Hematopoietic multipotent progenitor cell treated with erythropoietin and hydrocortisone succinate and interleukin-3 and kit ligand, for 6 days (in vitro differentiated cells): ENCODE measurements around the gene FBLN7.

Experiments used
- DNase-seq: peaks from one replicate; pipeline ENCODE4 v3.0.0-alpha.2; 2015

The FBLN7 gene

GRCh38 chr2:112160283-112161250 is 22.4 kb downstream of the FBLN7 start:
- DNase-seq: no peak

- DNase-seq: no peak
Observed at GRCh38 chr2:112161431-112162145, 23.4 kb downstream of the FBLN7 start.

DNA sequence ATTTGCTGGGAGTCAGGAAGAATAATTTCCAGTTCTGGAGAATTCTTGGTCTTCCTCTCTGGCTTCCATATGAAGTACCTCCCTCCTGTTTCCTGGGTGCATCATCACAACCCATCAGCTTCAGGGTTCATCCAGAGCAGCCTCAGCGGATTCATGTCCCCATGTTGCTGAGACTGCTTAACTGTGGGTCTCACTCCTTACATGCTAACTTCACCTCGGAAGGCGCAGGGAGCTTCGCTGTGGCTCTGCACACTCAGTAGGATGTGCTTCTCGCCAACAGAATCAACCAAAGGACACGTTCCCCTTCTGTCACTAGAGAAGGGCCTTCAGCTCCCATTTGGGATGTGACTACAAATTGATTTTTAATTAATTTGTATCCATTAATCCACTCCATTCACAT is 24.2 kb downstream of the FBLN7 start:
- no peak for DNase-seq

- no peak for DNase-seq
Observed at GRCh38 chr2:112162956-112163355, 24.8 kb downstream of the FBLN7 start.

DNA sequence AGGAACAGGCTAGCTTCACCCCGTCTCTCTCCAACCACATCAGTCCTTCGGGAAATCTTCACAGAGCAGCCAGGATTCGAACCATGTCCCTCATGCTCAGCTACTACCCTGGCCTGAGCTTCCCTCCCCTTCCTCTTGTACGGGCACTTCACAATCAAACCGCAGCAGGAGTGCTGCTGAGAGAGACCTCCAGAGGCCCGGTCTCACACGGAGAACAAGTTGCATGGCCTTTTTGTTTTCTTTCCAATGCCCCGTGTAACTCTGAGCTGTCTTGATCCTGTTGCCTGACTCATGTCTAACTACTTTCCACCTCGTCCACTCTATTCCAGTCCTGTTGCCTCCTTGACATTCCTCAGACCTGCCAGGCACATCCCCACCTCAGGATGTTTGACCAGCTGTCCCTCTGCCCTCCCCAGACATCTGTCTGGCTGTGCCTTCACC is 25.4 kb downstream of the FBLN7 start:
- no peak for DNase-seq

DNA sequence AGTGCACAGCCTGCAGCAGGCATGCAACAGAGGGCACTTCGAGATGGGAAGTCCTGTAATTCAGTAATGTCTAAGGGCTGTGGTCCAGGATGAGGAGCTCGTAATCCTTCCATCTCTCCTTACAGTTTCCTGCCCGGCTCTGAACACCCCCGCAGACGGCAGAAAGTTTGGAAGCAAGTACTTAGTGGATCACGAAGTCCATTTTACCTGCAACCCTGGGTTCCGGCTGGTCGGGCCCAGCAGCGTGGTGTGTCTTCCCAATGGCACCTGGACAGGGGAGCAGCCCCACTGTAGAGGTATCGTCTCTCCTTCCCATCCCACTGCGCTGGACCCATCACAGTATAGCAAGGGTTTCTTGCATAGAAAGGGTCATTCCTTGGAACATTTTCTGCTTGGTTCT is 26.7 kb downstream of the FBLN7 start:
- DNase-seq: no peak

DNA sequence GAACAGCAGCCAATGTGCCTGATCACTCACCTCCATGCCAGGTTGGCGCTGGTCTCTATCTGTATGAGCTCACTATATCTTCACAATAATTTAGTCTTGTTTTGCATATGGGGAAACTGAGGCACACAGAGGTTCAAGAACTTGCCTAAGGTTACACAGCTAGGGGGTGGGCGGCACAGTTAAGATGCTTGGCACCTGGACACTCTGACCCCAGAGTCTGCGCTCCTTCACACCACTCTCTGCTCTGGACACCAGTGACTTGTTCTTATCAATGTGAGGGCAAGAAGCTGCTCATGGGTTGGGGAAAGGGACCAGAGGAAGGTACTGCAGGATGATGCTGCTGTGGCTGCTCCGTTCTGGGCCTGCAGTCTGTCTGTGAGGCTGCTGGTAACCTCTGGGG is 27.1 kb downstream of the FBLN7 start:
- no peak for DNase-seq

DNA sequence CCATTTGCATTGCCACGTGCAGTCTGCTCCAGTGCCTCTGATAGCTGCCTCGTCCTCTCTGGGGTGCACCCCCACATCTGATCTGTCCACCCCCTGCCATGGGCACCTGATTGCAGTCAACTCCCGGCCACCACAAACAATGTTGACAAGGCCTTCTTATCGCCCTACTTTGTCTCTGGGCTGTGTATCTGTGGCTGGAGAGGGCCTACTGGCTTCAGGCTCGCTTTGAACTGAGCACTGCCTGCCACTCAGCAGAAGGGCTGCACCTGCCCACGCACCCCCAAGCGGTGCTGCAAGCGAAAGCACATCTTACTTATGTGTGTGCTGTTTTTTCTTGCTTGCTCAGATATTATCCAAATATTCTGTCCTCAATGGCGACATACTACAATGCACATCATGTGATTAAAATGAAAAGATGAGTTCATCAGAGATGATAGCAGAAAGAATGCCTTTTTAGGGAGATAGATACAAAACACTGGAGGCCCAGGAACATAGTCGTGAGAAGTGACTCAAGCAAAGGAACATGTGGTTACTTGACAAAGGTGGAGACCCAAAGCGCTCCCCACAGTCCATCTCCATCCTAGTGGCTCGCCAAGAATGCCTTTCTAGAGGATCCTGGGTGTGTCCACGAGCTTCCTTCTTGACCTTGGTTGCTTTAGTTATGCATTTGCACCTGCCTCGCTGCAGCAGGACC is 28.8 kb downstream of the FBLN7 start:
- no peak for DNase-seq

DNA sequence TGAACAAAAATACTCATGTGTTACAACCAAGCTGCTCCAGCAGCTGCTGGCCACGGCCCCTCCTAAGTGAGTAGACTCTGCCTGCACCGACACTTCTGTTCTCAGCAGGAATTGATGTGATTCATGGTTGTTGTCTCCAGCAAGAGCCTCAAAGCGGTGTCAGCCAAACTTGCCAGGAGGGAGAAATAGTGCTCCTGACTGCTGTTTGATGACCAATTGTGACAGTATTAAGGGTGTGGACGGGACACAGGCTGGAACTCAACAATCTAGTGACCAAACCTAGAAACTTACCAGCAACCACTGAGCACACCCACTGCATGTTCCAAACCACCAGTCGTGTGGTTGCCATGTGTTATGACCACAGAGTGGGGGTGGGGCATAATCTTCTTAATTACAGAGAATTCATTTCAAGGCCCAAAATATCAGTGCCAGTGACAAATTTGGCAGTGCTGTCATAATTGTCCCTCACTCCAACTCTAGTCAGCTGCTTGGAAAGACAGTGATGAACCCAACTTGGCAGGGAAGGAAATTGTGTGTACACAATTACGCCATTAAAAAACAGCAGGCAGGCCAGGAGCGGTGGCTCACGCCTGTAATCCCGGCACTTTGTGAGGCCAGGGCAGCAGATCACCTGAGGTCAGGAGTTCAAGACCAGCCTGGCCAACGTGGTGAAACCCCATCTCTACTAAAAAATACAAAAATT is 30.4 kb downstream of the FBLN7 start:
- peak; percentile 63 for DNase-seq

- no peak for DNase-seq
Observed at GRCh38 chr2:112170495-112170894, 32.3 kb downstream of the FBLN7 start.

DNA sequence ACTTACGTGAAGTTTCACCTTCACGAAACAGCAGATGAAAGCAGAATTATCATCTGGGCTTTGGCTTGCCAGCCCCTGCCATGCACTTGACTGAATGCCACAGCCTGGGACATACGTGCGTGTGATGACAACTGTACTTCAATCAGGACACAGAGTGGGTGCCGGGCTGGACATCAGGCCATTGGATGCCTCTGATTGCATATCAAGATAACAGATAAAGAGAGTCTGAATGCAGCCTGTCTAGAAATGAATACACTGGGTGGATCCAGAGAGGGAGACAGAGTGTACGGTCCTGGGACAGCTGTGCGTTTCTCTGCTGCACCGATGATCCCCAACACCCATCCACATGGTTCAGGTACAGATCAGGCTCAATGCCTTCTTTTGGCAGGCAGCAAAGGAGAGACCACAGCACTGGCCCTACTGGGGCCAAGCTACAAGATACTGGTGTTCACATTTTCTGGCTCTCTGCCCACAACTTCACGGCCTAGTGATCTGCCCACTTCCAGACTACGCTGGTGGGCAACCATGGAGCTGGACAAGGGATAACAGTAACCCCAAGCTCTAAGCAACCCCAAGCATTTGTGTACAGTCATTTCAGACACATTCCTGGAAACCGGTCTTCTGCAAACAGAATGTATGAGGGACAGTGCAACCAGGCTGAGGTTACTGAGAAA is 35.6 kb downstream of the FBLN7 start:
- no peak for DNase-seq

DNA sequence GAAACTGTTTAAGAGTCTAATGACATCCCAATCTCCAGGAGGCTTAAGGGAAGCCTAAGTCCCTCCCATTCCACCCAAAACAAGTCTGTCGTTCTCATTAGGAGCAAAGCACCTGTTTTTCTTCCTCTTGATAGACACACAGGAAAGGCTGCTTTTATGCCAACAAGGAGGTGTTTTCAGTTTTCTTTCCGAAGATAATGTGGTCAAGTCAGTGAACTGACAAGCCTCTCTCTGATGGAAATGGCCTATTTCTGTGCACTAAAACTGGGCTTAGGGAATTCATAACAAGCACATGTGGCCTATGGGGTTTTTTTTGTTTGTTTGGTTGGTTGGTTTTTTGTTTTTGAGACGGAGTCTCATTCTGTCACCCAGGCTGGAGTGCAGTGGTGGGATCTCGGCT is 36.2 kb downstream of the FBLN7 start:
- DNase-seq: no peak

GRCh38 chr2:112175333-112175732 is 37.1 kb downstream of the FBLN7 start:
- DNase-seq: no peak

- DNase-seq: no peak
Observed at GRCh38 chr2:112175958-112176573, 37.9 kb downstream of the FBLN7 start.

GRCh38 chr2:112181571-112182290 is 43.5 kb downstream of the FBLN7 start:
- no peak for DNase-seq

GRCh38 chr2:112182581-112183034 is 44.4 kb downstream of the FBLN7 start:
- DNase-seq: no peak

GRCh38 chr2:112183327-112184025 is 45.3 kb downstream of the FBLN7 start:
- DNase-seq: no peak

DNA sequence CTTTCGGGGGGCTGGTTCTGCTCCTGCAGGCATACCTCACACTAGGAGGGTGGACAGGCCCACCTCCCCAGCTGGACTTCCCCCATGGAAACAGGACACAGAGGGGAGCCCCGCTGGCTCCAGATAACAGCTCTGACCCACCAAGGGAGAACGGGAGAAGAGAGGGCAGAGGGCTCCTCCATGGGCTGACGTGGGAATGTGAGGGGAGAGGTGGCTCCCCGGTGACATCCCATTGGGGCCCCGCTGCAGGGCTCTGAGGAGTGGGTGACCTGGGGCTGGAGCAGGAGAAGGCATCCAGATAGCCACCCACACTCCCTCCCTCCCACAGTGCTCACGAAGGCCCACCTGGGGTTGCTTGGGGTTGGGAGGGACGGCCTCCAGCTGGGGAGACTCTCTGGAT is 45.9 kb downstream of the FBLN7 start:
- DNase-seq: no peak

DNA sequence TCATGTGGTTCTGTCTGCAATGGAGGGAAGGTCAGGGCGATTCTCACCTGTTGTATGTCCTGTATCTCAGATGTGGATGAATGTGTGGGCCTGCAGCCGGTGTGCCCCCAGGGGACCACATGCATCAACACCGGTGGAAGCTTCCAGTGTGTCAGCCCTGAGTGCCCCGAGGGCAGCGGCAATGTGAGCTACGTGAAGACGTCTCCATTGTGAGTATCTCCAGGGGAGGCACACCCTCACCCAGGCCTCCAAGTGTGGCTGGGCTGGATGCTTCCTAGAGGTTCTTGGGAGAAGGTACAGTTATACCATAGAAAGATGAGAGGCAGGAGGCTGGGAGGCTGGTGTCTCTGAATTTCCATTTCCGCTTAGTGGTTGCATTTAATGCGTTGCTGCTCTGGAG is 46.9 kb downstream of the FBLN7 start:
- no peak for DNase-seq

GRCh38 chr2:112187046-112187715 is 49.0 kb downstream of the FBLN7 start:
- no peak for DNase-seq
